Endothelial cell (in vitro differentiated cells): ENCODE results near the gene DIP2C. TPM values are rescaled to one million over a fixed set of nuclear protein-coding genes. Genes with fewer than 3 reads are reported as not detected.

Experiments used
- DNase-seq: peaks from one replicate; pipeline ENCODE4 v3.0.0; 2021; ENCODE audit warnings: low spot score
- H3K27ac Mint-ChIP-seq: one replicate; pipeline ENCODE4 v1.8.0; 2021; ENCODE audit warnings: mixed read lengths, inconsistent platforms; ENCODE audit not compliant: unreplicated experiment
- H3K27me3 Mint-ChIP-seq: one replicate; pipeline ENCODE4 v1.8.0; 2021; ENCODE audit warnings: mild to moderate bottlenecking, moderate library complexity, mixed read lengths, inconsistent platforms; ENCODE audit not compliant: unreplicated experiment
- H3K36me3 Mint-ChIP-seq: one replicate; pipeline ENCODE4 v1.8.0; 2021; ENCODE audit warnings: mild to moderate bottlenecking, low read depth, mixed read lengths, inconsistent platforms; ENCODE audit not compliant: unreplicated experiment
- H3K4me1 Mint-ChIP-seq: one replicate; pipeline ENCODE4 v1.8.0; 2021; ENCODE audit warnings: mild to moderate bottlenecking, mixed read lengths, inconsistent platforms; ENCODE audit not compliant: unreplicated experiment
- H3K4me3 Mint-ChIP-seq: one replicate; pipeline ENCODE4 v1.8.0; 2021; ENCODE audit warnings: mild to moderate bottlenecking, mixed read lengths, inconsistent platforms; ENCODE audit not compliant: unreplicated experiment
- H3K9me3 Mint-ChIP-seq: one replicate; pipeline ENCODE4 v1.8.0; 2021; ENCODE audit warnings: mixed read lengths, inconsistent platforms; ENCODE audit not compliant: unreplicated experiment
- total RNA-seq: library from RNA; stranded (reverse); fragmentation: NEBNext Ultra II Directional; extraction: Animal tissue kit (Norgen Biotek cat#: 25700); gene quantifications from one replicate; pipeline ENCODE4 v1.2.1, GENCODE V29; 2021; ENCODE audit not compliant: unreplicated experiment
- TF ChIP-seq, protein P1 (sequence below): fragments of 200-600 bp; sonication (generic); IDR thresholded peaks from one replicate; pipeline ENCODE4 v1.5.0; 2021; ENCODE audit warnings: antibody characterized with exemption; ENCODE audit not compliant: unreplicated experiment

The DIP2C gene
- total RNA-seq, 1 donor from 2014 or later = 13.1 TPM

DNA sequence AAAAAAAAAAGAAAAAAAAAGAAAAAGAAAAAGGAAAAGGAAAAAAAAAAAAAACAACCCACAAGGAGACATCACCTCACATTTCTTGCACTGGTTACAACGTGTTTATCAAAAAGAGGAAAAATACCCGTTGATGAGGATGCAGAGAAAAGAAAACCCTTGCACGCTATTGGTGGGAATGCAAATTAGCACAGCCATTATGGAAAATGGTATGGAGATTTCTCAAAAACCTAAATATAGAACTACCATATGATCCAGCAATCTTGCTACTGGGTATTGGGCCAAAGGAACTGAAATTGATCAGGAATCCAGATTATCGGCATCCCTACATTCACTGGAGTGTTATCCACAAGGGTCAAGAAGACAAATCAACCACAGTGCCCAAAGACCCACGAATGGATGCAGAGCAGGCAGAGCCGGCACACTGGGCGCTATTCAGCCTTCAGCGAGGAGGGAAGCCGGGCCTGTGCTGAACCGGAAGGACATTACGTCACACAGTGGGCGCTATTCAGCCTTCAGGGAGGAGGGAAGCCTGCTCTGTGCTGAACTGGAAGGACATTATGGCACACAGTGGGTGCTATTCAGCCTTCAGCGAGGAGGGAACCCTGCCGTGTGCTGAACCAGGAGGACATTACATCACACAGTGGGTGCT lies 295.6 kb downstream of the DIP2C start:
- Mint-ChIP-seq H3K36me3 (peaks cover 19% of the 10 kb centered on the region), H3K9me3 (no peaks in the 10 kb centered on the region), H3K4me1 (peaks cover 17% of the 10 kb centered on the region), H3K27ac (peak overlapping the region; percentile 13), H3K27me3 (peaks cover 2% of the 10 kb centered on the region), H3K4me3 (peak overlapping the region; percentile 42)
- TF ChIP-seq, protein P1, sequence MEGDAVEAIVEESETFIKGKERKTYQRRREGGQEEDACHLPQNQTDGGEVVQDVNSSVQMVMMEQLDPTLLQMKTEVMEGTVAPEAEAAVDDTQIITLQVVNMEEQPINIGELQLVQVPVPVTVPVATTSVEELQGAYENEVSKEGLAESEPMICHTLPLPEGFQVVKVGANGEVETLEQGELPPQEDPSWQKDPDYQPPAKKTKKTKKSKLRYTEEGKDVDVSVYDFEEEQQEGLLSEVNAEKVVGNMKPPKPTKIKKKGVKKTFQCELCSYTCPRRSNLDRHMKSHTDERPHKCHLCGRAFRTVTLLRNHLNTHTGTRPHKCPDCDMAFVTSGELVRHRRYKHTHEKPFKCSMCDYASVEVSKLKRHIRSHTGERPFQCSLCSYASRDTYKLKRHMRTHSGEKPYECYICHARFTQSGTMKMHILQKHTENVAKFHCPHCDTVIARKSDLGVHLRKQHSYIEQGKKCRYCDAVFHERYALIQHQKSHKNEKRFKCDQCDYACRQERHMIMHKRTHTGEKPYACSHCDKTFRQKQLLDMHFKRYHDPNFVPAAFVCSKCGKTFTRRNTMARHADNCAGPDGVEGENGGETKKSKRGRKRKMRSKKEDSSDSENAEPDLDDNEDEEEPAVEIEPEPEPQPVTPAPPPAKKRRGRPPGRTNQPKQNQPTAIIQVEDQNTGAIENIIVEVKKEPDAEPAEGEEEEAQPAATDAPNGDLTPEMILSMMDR = no peak
- no peak for DNase-seq

- peaks cover 22% of the 10 kb centered on the region for H3K36me3 Mint-ChIP-seq
- peak overlapping the region; percentile 28 for H3K27ac Mint-ChIP-seq
- peaks cover 4% of the 10 kb centered on the region for H3K27me3 Mint-ChIP-seq
- TF ChIP-seq, protein P1 = no peak
- H3K9me3 Mint-ChIP-seq = no peaks in the 10 kb centered on the region
- H3K4me1 Mint-ChIP-seq = peaks cover 19% of the 10 kb centered on the region
- DNase-seq = no peak
- no peak overlapping the region for H3K4me3 Mint-ChIP-seq
Observed at GRCh38 chr10:393106-393745, 296.2 kb downstream of the DIP2C start.

DNA sequence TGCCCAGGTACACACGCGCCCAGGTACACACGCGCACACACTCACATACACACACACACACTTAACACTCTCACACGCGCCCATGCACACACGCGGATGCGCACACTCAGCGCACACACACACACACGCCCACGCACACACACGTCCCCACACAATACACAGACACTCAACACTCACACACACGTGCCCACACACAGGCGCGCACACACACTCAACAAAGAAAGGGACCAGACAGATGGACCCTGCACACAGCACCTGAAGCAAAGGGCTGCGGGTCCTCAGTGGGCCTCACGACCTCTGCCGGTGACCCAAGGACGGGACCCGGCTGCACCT lies 296.8 kb downstream of the DIP2C start:
- TF ChIP-seq, protein P1 = no peak
- Mint-ChIP-seq H3K4me3 (no peak overlapping the region), H3K4me1 (peaks cover 19% of the 10 kb centered on the region), H3K27ac (peak overlapping the region; percentile 28), H3K27me3 (peaks cover 6% of the 10 kb centered on the region), H3K36me3 (peaks cover 22% of the 10 kb centered on the region), H3K9me3 (no peaks in the 10 kb centered on the region)
- DNase-seq = no peak

DNA sequence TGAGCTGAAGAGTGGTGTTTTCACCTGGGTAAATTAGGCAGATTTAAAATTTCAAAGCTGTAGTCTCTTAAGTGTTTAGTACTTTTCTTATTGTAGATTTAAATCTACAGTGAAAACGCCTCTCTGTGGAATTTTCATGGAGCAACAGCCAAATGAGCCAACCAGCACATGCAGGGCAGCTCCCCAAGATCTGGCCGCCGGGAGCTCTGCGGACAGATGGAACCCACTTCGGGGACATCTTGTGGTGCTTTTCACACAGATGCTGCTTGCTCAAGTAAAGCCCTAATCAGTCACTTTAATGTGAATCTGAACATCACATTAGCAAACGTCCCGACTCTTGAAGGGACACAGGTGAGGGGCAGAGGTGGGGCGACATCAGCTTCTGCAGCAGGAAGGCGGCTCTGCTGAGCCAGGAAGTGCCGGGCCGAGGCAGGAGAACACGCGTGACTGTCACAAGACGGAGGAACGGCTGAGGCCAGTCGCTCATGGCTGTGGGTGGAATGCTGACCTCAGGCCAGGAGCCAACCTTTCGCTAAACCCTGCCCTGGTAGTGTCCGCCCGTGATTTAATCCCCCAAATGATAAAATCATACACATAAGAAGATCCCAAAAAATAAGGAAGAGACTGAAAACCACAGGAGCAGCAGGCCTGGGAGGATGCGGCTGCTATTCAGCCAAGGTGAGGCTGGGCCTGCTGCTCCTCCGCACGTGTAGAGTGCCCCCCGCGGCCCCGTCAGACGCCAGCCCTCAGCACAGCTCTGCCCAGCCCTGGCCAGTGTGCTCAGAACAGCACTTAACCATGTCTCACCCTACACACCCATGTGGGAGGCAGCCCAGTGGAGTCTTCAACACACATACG lies 297.4 kb downstream of the DIP2C start:
- H3K36me3 Mint-ChIP-seq = peaks cover 22% of the 10 kb centered on the region
- no peaks in the 10 kb centered on the region for H3K9me3 Mint-ChIP-seq
- H3K4me3 Mint-ChIP-seq = no peak overlapping the region
- H3K27ac Mint-ChIP-seq = no peak overlapping the region
- TF ChIP-seq, protein P1 = no peak
- peaks cover 18% of the 10 kb centered on the region for H3K4me1 Mint-ChIP-seq
- H3K27me3 Mint-ChIP-seq = peaks cover 6% of the 10 kb centered on the region
- no peak for DNase-seq
